HUDEP-2 (cell line): ENCODE measurements around the gene C3orf49.

ENCODE experiments used
- DNase-seq, 76 experiments: peaks; one replicate each; lab custom pipeline; 2025; ENCODE audit not compliant: unreplicated experiment in 76 of 76; lab: John Stamatoyannopoulos, UW

Gene C3orf49

DNA sequence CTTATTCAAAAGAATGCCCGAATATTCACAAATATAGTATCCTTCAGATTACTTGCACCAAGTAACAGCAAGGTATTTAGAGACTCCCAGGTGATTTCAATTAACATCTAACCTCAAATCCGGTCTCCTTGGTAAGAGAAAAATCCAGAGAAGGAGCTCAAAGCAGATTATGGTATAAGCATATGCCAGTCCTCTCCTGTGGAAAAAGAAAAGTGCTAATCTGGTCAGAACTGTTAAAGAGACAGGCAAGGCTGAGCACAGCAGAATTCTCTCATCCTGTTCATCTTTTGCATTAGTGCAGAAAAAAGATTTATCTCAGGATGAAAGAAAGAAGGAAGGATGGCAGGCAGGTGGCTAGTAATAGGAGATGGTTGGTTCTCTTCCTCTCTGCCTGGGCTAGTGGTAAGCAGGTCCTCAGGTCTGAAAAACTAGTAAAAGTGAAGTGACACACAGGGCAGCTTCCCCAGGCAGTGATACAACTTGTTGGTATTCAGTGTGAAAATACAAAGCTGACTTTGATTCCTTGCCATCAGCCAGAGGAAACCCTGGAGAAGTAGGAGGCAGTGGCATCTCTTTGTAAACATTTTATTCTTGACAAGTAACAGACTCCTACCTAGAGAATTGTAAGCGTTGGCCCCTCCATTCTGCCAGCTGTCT, 58.8 kb downstream of the C3orf49 start:
- DNase-seq: no peak

DNA sequence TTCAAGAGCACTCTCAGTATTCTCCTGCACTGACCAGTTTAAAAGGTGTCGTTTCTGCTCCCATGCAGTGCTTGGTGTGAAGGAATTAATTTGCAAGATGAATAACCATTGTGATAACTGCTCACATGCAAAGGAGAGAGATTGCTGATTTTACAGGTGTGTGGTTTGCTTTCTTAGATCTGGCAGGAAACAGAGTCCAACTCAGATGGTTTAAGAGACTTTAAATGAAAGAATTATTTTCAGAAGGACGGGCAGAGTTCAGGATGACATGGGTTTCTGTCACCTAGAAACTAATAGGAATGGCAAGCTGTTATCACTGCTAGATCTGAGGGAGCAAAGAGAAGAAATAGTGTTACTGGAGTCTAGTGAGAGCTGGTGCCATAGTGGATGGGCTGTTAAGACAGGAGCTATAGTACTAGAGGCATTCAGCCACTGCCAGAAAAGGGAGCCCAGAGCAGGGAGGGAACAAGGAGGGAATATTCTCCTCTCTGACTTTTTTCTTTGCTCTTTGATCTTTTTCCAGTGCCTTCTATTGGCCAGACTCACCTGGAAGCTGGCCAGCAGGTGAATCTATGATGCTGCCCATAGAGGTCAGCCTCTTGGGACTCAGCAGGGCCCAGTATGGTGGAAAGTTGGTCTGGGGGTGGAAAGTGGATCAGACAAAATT, 59.4 kb downstream of the C3orf49 start:
- no peak for DNase-seq

DNA sequence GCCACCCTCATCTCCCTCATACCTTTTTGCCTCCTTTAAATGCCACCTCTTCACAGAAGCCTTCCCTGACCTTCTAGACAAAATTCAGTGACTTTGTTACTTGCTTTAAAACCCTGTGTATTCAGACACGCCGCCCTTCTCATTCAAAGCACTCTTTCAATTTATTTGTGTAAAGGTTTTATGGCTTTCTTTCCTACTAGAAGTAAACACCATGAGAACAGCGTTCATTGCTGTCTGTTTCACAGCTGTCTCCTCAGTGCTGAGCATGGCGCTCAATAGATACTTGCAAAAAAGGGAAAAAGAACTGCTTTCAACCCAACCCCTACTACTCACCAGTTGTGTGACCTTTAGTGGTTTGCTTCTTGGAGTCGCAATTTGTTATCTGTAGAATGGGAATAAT, 61.6 kb downstream of the C3orf49 start:
- no peak for DNase-seq

DNA sequence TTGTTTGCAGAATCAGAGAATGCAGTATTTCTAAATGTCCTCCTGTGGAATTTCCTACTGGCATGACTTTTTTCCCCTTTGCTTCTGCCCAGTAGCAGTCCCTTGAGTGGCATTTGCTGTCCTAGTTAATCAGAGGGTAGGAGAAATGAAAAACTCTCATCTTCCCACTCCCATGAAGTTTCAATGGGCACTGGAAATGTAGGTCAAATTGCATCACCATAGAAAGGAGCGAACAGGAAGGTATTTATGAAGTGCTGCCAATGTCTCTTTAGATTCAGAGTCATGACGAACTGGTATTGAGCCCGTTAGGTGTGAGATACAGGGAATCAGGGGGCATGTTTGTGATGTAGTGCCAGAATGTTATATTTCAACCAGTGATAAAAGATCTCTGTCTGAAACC, 67.8 kb downstream of the C3orf49 start:
- no peak for DNase-seq

DNA sequence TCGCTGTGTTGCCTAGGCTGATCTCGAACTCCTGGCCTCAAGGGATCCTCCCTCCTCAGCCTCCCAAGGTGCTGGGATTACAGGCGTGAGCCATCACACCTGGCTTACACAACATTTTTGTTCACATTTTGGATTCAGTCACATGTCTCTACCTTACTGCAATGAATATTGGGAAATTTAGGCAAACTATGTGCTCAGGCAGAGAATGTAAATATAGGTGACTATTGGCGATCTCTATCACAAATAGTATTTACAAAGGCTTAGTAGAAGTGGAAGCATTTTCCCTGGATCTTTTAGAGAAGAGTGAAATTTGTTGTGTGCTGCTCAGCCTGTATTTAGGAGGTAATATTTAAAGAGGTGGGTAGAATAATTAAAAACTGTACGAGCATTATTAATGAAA, 72.4 kb downstream of the C3orf49 start:
- DNase-seq: no peak

DNA sequence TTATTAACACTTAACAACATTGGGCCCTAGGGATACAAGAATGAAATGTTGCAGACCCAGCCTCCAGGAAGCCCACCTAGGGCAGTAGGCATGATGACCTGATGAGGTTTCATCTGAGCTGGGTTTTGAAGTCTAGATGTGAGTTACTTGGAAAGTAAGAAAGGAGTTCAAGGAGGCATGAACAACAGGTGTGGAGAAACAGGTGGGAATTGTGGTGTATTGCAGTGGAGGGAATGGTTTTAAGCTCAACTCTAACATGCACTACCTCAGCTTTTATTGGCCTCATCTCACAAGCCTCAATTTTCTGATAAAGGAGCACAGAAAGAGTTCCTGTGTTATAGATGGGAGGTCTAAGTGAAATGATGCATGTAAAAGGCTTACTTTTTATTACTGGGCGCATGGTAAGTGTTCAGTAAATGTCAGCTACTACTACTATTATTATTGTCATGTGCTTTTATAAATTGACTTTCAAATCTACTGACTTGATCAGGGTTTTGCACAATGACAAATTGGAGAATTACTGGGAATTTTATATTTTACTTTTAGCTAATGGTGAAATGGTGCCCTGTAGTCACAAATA, 73.8 kb downstream of the C3orf49 start:
- DNase-seq: no peak

DNA sequence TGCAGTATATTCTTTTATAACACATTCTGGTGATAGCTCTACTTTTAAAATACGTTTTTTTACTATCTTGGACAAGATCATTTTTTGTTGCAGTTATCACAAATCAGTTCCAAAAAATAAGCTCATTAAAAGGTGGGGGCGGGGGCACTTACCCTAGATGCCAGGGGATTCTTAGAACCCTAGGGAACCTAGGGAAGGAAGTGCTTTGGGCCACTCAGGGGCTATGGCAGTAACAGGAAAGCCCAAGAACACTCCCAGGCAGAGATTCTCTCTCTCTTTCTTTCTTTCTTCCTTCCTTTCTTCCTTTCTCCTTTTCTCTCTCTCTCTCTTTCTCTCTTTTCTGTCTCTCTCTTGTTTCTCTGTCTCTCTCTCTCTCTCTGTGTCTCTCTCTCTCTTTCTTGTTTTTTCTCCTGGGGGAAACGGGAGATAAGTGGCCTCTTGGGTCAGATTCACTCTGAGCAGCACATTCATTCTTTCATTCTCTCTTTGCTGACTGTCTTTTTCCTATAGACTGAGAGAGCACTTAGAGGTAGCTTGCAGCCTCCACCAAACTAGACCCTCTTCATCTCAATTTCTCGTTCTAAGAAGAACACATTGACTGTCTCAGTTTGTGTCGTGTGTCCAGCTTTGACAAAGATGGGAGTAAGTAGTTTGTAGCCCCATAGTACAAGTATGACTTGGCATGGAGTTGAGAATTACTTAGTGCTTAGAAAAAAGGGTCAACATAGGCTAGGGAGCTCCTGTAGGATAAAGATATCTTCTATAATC, 76.5 kb downstream of the C3orf49 start:
- DNase-seq: no peak

DNA sequence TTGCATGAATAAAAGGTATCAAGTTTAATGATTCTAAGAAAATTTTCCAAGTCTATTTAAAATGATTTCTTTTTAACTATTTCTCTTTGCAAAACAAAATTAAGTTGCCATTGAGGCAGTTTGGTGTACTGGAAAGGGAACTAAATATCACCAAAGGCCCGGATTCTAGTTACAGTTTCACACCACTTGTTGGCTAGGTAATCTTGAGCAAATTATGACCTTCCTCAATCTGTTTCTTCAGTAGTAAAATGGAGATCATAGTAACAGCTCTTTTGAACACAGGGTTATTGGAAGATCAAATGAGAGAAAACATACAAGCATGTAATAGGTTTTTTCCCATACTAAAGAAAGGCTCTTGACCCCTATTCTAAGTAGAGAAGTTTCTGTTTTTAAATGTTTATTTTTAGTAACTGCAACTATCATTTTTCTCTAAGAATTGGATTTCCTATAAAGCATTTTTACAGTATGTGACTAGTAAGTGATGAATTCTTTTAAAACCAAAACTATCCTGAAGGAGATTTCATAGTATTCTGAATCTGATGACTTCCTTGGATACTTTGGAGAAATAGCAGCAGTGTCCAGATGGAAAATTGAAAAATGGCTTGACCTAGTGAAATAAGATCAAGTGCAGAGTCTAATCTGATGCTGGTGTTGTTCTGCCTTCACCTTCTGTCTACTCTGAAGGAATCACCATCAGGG, 77.4 kb downstream of the C3orf49 start:
- no peak for DNase-seq
